HEK293 (cell line): Measurements from ENCODE around the gene GSTM5.

ENCODE experiments used
- CTCF ChIA-PET: fragments of 350-600 bp; formaldehyde crosslinking; extraction: SDS; loops from one replicate; lab custom pipeline; 2021; ENCODE audit warnings: antibody characterized with exemption; lab: Yijun Ruan, JAX
- POLR2A ChIA-PET: fragments of 300-600 bp; formaldehyde crosslinking; extraction: SDS; loops from one replicate; lab custom pipeline; 2020; ENCODE audit warnings: antibody characterized with exemption, inconsistent platforms; lab: Yijun Ruan, JAX
- H3K27ac ChIP-seq: fragments of 200-500 bp; sonication (Bioruptor generic); 2 replicates; pipeline ENCODE4 v1.5.1; 2014; ENCODE audit warnings: low read depth, low read length, control low read depth, inconsistent platforms; ENCODE audit errors: extremely low read depth
- H3K36me3 ChIP-seq, 2 experiments: fragments of 200-500 bp in 1 of 2; sonication (Bioruptor generic) in 1 of 2; 1 replicate in 1 of 2; 2 replicates in 1 of 2; pipeline ENCODE4 v1.5.1; 2014 to 2017; ENCODE audit warnings: inconsistent platforms in 2 of 2, low read length in 2 of 2; ENCODE audit not compliant: control insufficient read depth in 2 of 2, insufficient read depth in 1 of 2
- H3K4me1 ChIP-seq: fragments of 200-500 bp; sonication (Bioruptor generic); 2 replicates; pipeline ENCODE4 v1.5.1; 2014; ENCODE audit warnings: mild to moderate bottlenecking, low read length, inconsistent platforms; ENCODE audit not compliant: control insufficient read depth, insufficient read depth
- H3K4me3 ChIP-seq: 2 replicates; pipeline ENCODE4 v1.5.1; 2011; ENCODE audit warnings: low read depth, mild to moderate bottlenecking, control low read depth, low read length, moderate library complexity
- H3K9me3 ChIP-seq: fragments of 200-500 bp; sonication (Bioruptor generic); 2 replicates; pipeline ENCODE4 v1.5.1; 2014; ENCODE audit warnings: low read depth, low read length, inconsistent platforms; ENCODE audit not compliant: control insufficient read depth, insufficient read depth
- HOXD13 ChIP-seq: sonication (generic); formaldehyde crosslinking; IDR thresholded peaks from 2 replicates; pipeline ENCODE4 v1.8.0; 2022; ENCODE audit warnings: missing genetic modification reagents, borderline replicate concordance
- KLF8 ChIP-seq: fragments of 450-650 bp; formaldehyde crosslinking; IDR thresholded peaks from 2 replicates; pipeline ENCODE4 v1.5.1; 2016; ENCODE audit warnings: missing biosample characterization, missing genetic modification characterization
- PBX3 ChIP-seq: sonication (generic); formaldehyde crosslinking; IDR thresholded peaks from 2 replicates; pipeline ENCODE4 v1.8.1; 2022; ENCODE audit warnings: mild to moderate bottlenecking, moderate library complexity, missing genetic modification reagents
- SP2 ChIP-seq: fragments of 450-650 bp; formaldehyde crosslinking; IDR thresholded peaks from 2 replicates; pipeline ENCODE4 v1.5.1; 2016; ENCODE audit warnings: missing biosample characterization, missing genetic modification characterization
- TRIM28 ChIP-seq: IDR thresholded peaks from 2 replicates; pipeline ENCODE4 v1.6.1; 2011; ENCODE audit warnings: low read length, control low read depth, borderline replicate concordance
- YY1 ChIP-seq: fragments of 450-650 bp; formaldehyde crosslinking; IDR thresholded peaks from 2 replicates; pipeline ENCODE4 v1.5.1; 2018; ENCODE audit warnings: missing biosample characterization, missing genetic modification characterization
- ZBTB20 ChIP-seq: fragments of 450-650 bp; formaldehyde crosslinking; IDR thresholded peaks from 2 replicates; pipeline ENCODE4 v1.5.1; 2016; ENCODE audit warnings: missing biosample characterization, missing genetic modification characterization
- ZEB2 ChIP-seq: fragments of 450-650 bp; formaldehyde crosslinking; IDR thresholded peaks from 2 replicates; pipeline ENCODE4 v1.5.1; 2016; ENCODE audit warnings: missing biosample characterization, missing genetic modification characterization
- ZFP41 ChIP-seq: fragments of 450-650 bp; formaldehyde crosslinking; IDR thresholded peaks from 2 replicates; pipeline ENCODE4 v1.5.1; 2016; ENCODE audit warnings: missing biosample characterization, missing genetic modification characterization, borderline replicate concordance
- ZNF157 ChIP-seq: fragments of 450-650 bp; formaldehyde crosslinking; IDR thresholded peaks from 2 replicates; pipeline ENCODE4 v1.5.1; 2016; ENCODE audit warnings: missing biosample characterization, missing genetic modification characterization
- ZNF202 ChIP-seq: fragments of 450-650 bp; formaldehyde crosslinking; IDR thresholded peaks from 2 replicates; pipeline ENCODE4 v1.5.1; 2016; ENCODE audit warnings: missing biosample characterization, missing genetic modification characterization, borderline replicate concordance
- ZNF354C ChIP-seq: fragments of 450-650 bp; formaldehyde crosslinking; IDR thresholded peaks from 2 replicates; pipeline ENCODE4 v1.5.1; 2016; ENCODE audit warnings: missing biosample characterization, missing genetic modification characterization, low read depth, borderline replicate concordance
- ZNF394 ChIP-seq: fragments of 450-650 bp; formaldehyde crosslinking; IDR thresholded peaks from 2 replicates; pipeline ENCODE4 v1.5.1; 2016; ENCODE audit warnings: missing biosample characterization, missing genetic modification characterization, mild to moderate bottlenecking, moderate library complexity, borderline replicate concordance
- ZNF473 ChIP-seq: fragments of 450-650 bp; formaldehyde crosslinking; IDR thresholded peaks from 2 replicates; pipeline ENCODE4 v1.5.1; 2017; ENCODE audit warnings: missing biosample characterization, missing genetic modification characterization
- ZNF530 ChIP-seq: fragments of 450-650 bp; formaldehyde crosslinking; IDR thresholded peaks from 2 replicates; pipeline ENCODE4 v1.5.1; 2016; ENCODE audit warnings: low read depth, missing biosample characterization, missing genetic modification characterization
- ZNF658 ChIP-seq: fragments of 450-650 bp; formaldehyde crosslinking; IDR thresholded peaks from 2 replicates; pipeline ENCODE4; 2016; ENCODE audit warnings: missing biosample characterization, missing genetic modification characterization
- ZNF707 ChIP-seq: fragments of 450-650 bp; formaldehyde crosslinking; IDR thresholded peaks from 2 replicates; pipeline ENCODE4 v1.5.1; 2016; ENCODE audit warnings: missing biosample characterization, missing genetic modification characterization
- ZNF776 ChIP-seq: fragments of 450-650 bp; formaldehyde crosslinking; IDR thresholded peaks from 2 replicates; pipeline ENCODE4 v1.5.0; 2017; ENCODE audit warnings: missing biosample characterization, missing genetic modification characterization, borderline replicate concordance
- ZNF830 ChIP-seq: fragments of 450-650 bp; IDR thresholded peaks from 2 replicates; pipeline ENCODE4 v1.5.0; 2018; ENCODE audit warnings: missing biosample characterization, missing genetic modification characterization, low read depth, mild to moderate bottlenecking, moderate library complexity
- TF ChIP-seq, protein P1 (sequence below): fragments of 450-650 bp; formaldehyde crosslinking; IDR thresholded peaks from 2 replicates; pipeline ENCODE4 v1.5.1; 2016; ENCODE audit warnings: missing biosample characterization, missing genetic modification characterization, borderline replicate concordance

GSTM5 gene

DNA sequence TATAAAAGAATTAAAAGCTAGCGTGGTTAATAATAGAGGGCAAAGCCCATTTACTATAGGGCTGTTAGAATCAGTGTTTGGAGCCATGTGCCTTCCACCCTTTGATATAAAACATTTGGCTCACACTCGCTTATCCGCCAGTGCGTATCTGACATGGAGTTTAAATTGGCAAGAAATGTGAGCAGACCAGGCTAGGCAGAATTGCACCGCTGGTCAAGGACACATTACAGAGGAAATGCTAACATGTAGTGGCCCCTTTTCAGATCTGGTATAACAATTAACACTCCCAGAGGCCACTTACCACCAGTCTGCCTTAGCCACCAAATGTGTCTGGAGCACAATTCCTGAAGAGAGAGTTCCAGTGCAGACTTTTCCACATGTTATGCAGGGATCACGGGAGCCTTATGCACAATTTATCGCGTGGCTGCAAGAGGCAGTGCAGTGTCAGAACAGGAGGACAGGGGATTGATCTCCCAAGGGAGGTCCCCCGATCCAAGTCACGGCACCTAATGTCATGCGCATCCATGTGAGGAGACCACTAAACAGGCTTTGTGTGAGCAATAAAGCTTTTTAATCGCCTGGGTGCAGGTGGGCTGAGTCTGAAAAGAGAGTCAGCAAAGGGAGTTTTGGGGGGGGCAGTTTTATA lies 14.8 kb downstream of the GSTM5 start:
- H3K4me1 ChIP-seq, result no peaks in the 10 kb centered on the region
- CTCF ChIA-PET, result interaction anchor here (0.6 to 1.4 kb wide), 4 partner anchors 44 to 728 kb away, joined by 3 read pairs; no protein-coding TSS in a partner anchor
- no peak overlapping the region for H3K27ac ChIP-seq
- H3K9me3 ChIP-seq, result no peaks in the 10 kb centered on the region
- H3K36me3 ChIP-seq, result no peaks in the 10 kb centered on the region
- no peak overlapping the region for H3K4me3 ChIP-seq
- TF ChIP-seq ZNF473 (tag by site-specific recombination), result no peak
- 0 out of 2 replicates have a peak, but pooled peaks have one; percentile 52 for TF ChIP-seq TRIM28
- no peak for TF ChIP-seq ZNF776 (tag by site-specific recombination)
- TF ChIP-seq HOXD13 (CRISPR knock-in tag), result no peak
- TF ChIP-seq YY1 (tag by site-specific recombination), result no peak
- no peak for TF ChIP-seq ZNF202 (tag by site-specific recombination)
- TF ChIP-seq, all 188 proteins: peak for 1
- POLR2A ChIA-PET, result no interaction called here

DNA sequence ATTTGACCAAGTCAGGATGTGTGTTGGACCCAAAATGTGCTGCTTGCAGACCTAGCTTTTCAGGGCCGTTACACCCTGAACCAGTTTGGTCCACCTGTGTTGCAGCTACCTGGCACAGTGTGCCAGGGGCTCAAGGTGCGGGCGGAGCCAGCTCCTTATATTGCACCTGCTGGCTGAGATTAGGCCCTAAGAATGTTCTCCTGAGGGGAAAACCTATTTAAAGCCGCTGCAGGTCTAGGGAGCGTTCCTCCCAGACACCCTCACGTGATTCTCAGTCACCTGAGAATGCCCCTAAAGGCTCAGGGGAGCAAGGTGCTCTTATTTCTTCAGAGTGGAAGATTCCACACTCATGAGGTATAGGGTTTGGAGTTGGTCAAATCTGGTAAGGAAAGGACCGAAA lies 16.8 kb downstream of the GSTM5 start:
- Histone ChIP-seq H3K36me3 (no peaks in the 10 kb centered on the region), H3K27ac (no peak overlapping the region), H3K9me3 (no peaks in the 10 kb centered on the region), H3K4me1 (no peaks in the 10 kb centered on the region), H3K4me3 (no peak overlapping the region)
- ChIA-PET CTCF (interaction anchor here (0.9 to 2.9 kb wide), 3 partner anchors 69 to 183 kb away, joined by 3 to 6 read pairs (median 4); no protein-coding TSS in a partner anchor), POLR2A (no interaction called here)
- TF ChIP-seq ZNF830 (tag by site-specific recombination), result no peak
- no peak for TF ChIP-seq ZNF658
- no peak for TF ChIP-seq ZNF394 (tag by site-specific recombination)
- TF ChIP-seq, protein P1, sequence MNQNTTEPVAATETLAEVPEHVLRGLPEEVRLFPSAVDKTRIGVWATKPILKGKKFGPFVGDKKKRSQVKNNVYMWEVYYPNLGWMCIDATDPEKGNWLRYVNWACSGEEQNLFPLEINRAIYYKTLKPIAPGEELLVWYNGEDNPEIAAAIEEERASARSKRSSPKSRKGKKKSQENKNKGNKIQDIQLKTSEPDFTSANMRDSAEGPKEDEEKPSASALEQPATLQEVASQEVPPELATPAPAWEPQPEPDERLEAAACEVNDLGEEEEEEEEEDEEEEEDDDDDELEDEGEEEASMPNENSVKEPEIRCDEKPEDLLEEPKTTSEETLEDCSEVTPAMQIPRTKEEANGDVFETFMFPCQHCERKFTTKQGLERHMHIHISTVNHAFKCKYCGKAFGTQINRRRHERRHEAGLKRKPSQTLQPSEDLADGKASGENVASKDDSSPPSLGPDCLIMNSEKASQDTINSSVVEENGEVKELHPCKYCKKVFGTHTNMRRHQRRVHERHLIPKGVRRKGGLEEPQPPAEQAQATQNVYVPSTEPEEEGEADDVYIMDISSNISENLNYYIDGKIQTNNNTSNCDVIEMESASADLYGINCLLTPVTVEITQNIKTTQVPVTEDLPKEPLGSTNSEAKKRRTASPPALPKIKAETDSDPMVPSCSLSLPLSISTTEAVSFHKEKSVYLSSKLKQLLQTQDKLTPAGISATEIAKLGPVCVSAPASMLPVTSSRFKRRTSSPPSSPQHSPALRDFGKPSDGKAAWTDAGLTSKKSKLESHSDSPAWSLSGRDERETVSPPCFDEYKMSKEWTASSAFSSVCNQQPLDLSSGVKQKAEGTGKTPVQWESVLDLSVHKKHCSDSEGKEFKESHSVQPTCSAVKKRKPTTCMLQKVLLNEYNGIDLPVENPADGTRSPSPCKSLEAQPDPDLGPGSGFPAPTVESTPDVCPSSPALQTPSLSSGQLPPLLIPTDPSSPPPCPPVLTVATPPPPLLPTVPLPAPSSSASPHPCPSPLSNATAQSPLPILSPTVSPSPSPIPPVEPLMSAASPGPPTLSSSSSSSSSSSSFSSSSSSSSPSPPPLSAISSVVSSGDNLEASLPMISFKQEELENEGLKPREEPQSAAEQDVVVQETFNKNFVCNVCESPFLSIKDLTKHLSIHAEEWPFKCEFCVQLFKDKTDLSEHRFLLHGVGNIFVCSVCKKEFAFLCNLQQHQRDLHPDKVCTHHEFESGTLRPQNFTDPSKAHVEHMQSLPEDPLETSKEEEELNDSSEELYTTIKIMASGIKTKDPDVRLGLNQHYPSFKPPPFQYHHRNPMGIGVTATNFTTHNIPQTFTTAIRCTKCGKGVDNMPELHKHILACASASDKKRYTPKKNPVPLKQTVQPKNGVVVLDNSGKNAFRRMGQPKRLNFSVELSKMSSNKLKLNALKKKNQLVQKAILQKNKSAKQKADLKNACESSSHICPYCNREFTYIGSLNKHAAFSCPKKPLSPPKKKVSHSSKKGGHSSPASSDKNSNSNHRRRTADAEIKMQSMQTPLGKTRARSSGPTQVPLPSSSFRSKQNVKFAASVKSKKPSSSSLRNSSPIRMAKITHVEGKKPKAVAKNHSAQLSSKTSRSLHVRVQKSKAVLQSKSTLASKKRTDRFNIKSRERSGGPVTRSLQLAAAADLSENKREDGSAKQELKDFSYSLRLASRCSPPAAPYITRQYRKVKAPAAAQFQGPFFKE (tag by site-specific recombination), result no peak
- no peak for TF ChIP-seq ZNF354C (tag by site-specific recombination)
- no peak for TF ChIP-seq ZNF157 (tag by site-specific recombination)
- no peak for TF ChIP-seq SP2 (tag by site-specific recombination)
- no peak for TF ChIP-seq ZNF707 (tag by site-specific recombination)
- TF ChIP-seq PBX3 (CRISPR knock-in tag), result no peak
- no peak for TF ChIP-seq ZBTB20 (tag by site-specific recombination)
- TF ChIP-seq ZNF530 (tag by site-specific recombination), result no peak
- no peak for TF ChIP-seq ZEB2 (tag by site-specific recombination)
- TF ChIP-seq ZFP41, result no peak
- TF ChIP-seq KLF8, result no peak
